ENCODE data around the gene CDH13.

DNA sequence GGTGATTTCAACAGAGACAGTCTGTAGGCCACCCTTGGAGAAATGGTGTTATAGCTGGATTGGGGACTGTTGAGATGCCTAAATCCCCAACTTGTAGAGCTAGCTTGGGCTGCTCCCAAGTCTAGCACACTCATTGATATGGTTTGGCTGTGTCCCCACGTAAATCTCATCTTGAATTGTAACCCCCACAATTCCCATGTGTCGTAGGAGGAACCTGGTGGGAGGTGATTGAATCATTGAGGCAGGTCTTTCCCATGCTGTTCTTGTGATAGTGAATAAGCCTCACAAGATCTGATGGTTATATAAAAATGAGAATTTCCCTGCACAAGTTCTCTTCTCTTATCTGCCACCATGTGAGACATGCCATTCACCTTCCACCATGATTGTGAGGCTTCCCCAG is 536.0 kb downstream of the CDH13 start:
- TF ChIP-seq, protein P1, sequence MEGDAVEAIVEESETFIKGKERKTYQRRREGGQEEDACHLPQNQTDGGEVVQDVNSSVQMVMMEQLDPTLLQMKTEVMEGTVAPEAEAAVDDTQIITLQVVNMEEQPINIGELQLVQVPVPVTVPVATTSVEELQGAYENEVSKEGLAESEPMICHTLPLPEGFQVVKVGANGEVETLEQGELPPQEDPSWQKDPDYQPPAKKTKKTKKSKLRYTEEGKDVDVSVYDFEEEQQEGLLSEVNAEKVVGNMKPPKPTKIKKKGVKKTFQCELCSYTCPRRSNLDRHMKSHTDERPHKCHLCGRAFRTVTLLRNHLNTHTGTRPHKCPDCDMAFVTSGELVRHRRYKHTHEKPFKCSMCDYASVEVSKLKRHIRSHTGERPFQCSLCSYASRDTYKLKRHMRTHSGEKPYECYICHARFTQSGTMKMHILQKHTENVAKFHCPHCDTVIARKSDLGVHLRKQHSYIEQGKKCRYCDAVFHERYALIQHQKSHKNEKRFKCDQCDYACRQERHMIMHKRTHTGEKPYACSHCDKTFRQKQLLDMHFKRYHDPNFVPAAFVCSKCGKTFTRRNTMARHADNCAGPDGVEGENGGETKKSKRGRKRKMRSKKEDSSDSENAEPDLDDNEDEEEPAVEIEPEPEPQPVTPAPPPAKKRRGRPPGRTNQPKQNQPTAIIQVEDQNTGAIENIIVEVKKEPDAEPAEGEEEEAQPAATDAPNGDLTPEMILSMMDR (IDR thresholded peaks at IDR 0.05; ENCODE audit: poor library complexity, severe bottlenecking) = no peak
- no peak for TF ChIP-seq POLR2AphosphoS5 (IDR thresholded peaks at IDR 0.05)
- TF ChIP-seq EZH2 (IDR thresholded peaks at IDR 0.05; ENCODE audit: borderline replicate concordance, insufficient read depth, low read length, poor library complexity, severe bottlenecking) = no peak
- no peak for TF ChIP-seq RAD21 (conservative IDR thresholded peaks at IDR 0.05)
- TF ChIP-seq TAF1 (IDR thresholded peaks at IDR 0.05; ENCODE audit: low read depth) = no peak
- no peak for TF ChIP-seq EP300 (conservative IDR thresholded peaks at IDR 0.05; ENCODE audit: poor library complexity, severe bottlenecking)
- TF ChIP-seq, protein P2, sequence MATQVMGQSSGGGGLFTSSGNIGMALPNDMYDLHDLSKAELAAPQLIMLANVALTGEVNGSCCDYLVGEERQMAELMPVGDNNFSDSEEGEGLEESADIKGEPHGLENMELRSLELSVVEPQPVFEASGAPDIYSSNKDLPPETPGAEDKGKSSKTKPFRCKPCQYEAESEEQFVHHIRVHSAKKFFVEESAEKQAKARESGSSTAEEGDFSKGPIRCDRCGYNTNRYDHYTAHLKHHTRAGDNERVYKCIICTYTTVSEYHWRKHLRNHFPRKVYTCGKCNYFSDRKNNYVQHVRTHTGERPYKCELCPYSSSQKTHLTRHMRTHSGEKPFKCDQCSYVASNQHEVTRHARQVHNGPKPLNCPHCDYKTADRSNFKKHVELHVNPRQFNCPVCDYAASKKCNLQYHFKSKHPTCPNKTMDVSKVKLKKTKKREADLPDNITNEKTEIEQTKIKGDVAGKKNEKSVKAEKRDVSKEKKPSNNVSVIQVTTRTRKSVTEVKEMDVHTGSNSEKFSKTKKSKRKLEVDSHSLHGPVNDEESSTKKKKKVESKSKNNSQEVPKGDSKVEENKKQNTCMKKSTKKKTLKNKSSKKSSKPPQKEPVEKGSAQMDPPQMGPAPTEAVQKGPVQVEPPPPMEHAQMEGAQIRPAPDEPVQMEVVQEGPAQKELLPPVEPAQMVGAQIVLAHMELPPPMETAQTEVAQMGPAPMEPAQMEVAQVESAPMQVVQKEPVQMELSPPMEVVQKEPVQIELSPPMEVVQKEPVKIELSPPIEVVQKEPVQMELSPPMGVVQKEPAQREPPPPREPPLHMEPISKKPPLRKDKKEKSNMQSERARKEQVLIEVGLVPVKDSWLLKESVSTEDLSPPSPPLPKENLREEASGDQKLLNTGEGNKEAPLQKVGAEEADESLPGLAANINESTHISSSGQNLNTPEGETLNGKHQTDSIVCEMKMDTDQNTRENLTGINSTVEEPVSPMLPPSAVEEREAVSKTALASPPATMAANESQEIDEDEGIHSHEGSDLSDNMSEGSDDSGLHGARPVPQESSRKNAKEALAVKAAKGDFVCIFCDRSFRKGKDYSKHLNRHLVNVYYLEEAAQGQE (IDR thresholded peaks at IDR 0.05; ENCODE audit: borderline replicate concordance) = no peak
- TF ChIP-seq SMC3 (conservative IDR thresholded peaks at IDR 0.05; ENCODE audit: poor library complexity) = no peak
- no peak for TF ChIP-seq MXI1 (conservative IDR thresholded peaks at IDR 0.05; ENCODE audit: poor library complexity, severe bottlenecking)

Data from neural cell (in vitro differentiated cells).